HS-5 (cell line): Measurements from ENCODE around the gene CACNA1G.

Experiments
- DNase-seq: peaks from one replicate; pipeline ENCODE4 v3.0.0-alpha.2; 2012; ENCODE audit warnings: low read depth

The CACNA1G gene

GRCh38 chr17:50632637-50633036, 72.1 kb downstream of the CACNA1G start:
- DNase-seq = no peak

- no peak for DNase-seq
Observed at GRCh38 chr17:50633683-50634082, 73.2 kb downstream of the CACNA1G start.

GRCh38 chr17:50634224-50634914, 73.9 kb downstream of the CACNA1G start, which contains the start of gene ABCC3:
ABCC3 (plus strand) TSS chr17:50634881; CDS start chr17:50634937, 56 bp downstream.
- DNase-seq = no peak

GRCh38 chr17:50634915-50635731, 74.6 kb downstream of the CACNA1G start:
- DNase-seq = no peak

- DNase-seq = no peak
Observed at GRCh38 chr17:50635732-50635981, 75.1 kb downstream of the CACNA1G start.

GRCh38 chr17:50635982-50636803, 75.7 kb downstream of the CACNA1G start:
- DNase-seq = no peak

GRCh38 chr17:50636804-50637195, 76.3 kb downstream of the CACNA1G start:
- no peak for DNase-seq

GRCh38 chr17:50637829-50638605, 77.5 kb downstream of the CACNA1G start:
- no peak for DNase-seq

GRCh38 chr17:50638606-50638965, 78.1 kb downstream of the CACNA1G start:
- no peak for DNase-seq

- peak; percentile 99 for DNase-seq
Observed at GRCh38 chr17:50638966-50639713, 78.6 kb downstream of the CACNA1G start.

GRCh38 chr17:50640686-50641351, 80.3 kb downstream of the CACNA1G start:
- no peak for DNase-seq

GRCh38 chr17:50641357-50641756, 80.8 kb downstream of the CACNA1G start:
- DNase-seq = no peak

GRCh38 chr17:50642071-50642721, 81.7 kb downstream of the CACNA1G start:
- DNase-seq = no peak

GRCh38 chr17:50642722-50643656, 82.5 kb downstream of the CACNA1G start:
- DNase-seq = no peak

- DNase-seq = no peak
Observed at GRCh38 chr17:50645748-50646682, 85.5 kb downstream of the CACNA1G start.

GRCh38 chr17:50647187-50647586, 86.7 kb downstream of the CACNA1G start:
- no peak for DNase-seq

- no peak for DNase-seq
Observed at GRCh38 chr17:50649042-50649908, 88.8 kb downstream of the CACNA1G start.
